ENCODE results near the gene NRP1. TPM values are rescaled to one million over a fixed set of nuclear protein-coding genes. Genes with fewer than 3 reads are reported as not detected.

The NRP1 gene
- total and polyA plus RNA-seq, 4 donors = 14.6 to 55.6 (median 37.8) TPM

GRCh38 chr10:33329178-33329577 lies 5.3 kb downstream of the NRP1 start (continued):
- TF ChIP-seq MAX (IDR thresholded peaks at IDR 0.05) (no peak), REST (IDR thresholded peaks at IDR 0.05) (no peak), RXRA (IDR thresholded peaks at IDR 0.05) (no peak), YY1 (IDR thresholded peaks at IDR 0.05) (no peak), ZBTB33 (IDR thresholded peaks at IDR 0.05) (no peak)

GRCh38 chr10:33328253-33328652 lies 6.2 kb downstream of the NRP1 start:
- no peak overlapping the region for H3K9ac ChIP-seq (ENCODE audit: low read depth in 1 of 2, low read length in 2 of 2)
- WGBS = 93% methylated on average over 3 of the region's 3 CpGs
- peak overlapping the region in 1 of 2 donors; percentile 25 for H3K27ac ChIP-seq (ENCODE audit: low read depth in 1 of 2, low read length in 2 of 2)
- TF ChIP-seq HNF4A (conservative IDR thresholded peaks at IDR 0.05) (no peak), GABPA (IDR thresholded peaks at IDR 0.05 in 1 of 2, conservative IDR thresholded peaks at IDR 0.05 in 1 of 2) (no peak), TAF1 (conservative IDR thresholded peaks at IDR 0.05) (no peak), NR2F2 (IDR thresholded peaks at IDR 0.05) (no peak), SP1 (IDR thresholded peaks at IDR 0.05) (no peak), JUND (IDR thresholded peaks at IDR 0.05) (no peak), CTCF (IDR thresholded peaks at IDR 0.05; ENCODE audit: low read depth, low read length, missing input control) (no peak), MAX (IDR thresholded peaks at IDR 0.05) (no peak), REST (IDR thresholded peaks at IDR 0.05) (no peak)
- H3K4me3 ChIP-seq (ENCODE audit: low read depth in 1 of 3, low read length in 3 of 3) = no peak overlapping the region
- H3K27me3 ChIP-seq (ENCODE audit: control insufficient read depth in 4 of 4, insufficient read depth in 4 of 4, low read length in 3 of 4) = no peaks in the 10 kb centered on the region
- H3K36me3 ChIP-seq (ENCODE audit: control insufficient read depth in 4 of 4, insufficient read depth in 3 of 4, low read depth in 1 of 4, low read length in 3 of 4) = peaks cover 0 to 12% (median 7%) of the 10 kb centered on the region in 4 donors
- no peaks in the 10 kb centered on the region for H3K9me3 ChIP-seq (ENCODE audit: control insufficient read depth in 4 of 4, low read length in 3 of 4)
- no peak for DNase-seq (ENCODE audit: low spot score)
- H3K4me1 ChIP-seq (ENCODE audit: control insufficient read depth in 4 of 4, insufficient read depth in 4 of 4, low read length in 3 of 4) = peaks cover 5 to 44% (median 26%) of the 10 kb centered on the region in 4 donors
